Measurements from ENCODE around the gene B3GNT9. TPM values are rescaled to one million over a fixed set of nuclear protein-coding genes. Genes with fewer than 3 reads are reported as not detected.

Gene B3GNT9
- total RNA-seq, 1 donor from 2014 or later = 40.7 TPM

DNA sequence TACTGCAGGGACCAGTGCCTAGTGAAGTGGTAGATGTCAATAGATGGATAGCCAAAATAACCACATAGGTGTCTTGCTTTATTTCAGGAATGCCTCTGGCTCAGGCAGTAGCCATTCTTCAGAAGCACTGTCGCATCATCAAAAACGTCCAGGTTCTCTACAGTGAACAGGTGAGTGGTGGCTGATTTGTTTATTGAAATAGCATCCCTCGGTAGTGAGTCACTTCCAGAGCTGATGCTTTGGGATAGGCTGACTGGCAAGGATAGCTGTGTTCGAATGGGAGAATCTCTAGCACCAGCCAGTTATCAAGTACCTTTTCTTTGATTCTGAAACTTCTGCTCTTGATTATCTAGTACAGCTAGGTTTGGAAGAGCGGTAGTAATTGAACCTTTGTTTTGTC lies 30.8 kb downstream of the B3GNT9 start:
- H3K4me1 ChIP-seq = no peaks in the 10 kb centered on the region
- intact Hi-C loops (cut with DNase I) = no loop called here
- no peaks in the 10 kb centered on the region for H3K27me3 ChIP-seq
- H3K27ac ChIP-seq = no peak overlapping the region
- TF ChIP-seq, protein P1, sequence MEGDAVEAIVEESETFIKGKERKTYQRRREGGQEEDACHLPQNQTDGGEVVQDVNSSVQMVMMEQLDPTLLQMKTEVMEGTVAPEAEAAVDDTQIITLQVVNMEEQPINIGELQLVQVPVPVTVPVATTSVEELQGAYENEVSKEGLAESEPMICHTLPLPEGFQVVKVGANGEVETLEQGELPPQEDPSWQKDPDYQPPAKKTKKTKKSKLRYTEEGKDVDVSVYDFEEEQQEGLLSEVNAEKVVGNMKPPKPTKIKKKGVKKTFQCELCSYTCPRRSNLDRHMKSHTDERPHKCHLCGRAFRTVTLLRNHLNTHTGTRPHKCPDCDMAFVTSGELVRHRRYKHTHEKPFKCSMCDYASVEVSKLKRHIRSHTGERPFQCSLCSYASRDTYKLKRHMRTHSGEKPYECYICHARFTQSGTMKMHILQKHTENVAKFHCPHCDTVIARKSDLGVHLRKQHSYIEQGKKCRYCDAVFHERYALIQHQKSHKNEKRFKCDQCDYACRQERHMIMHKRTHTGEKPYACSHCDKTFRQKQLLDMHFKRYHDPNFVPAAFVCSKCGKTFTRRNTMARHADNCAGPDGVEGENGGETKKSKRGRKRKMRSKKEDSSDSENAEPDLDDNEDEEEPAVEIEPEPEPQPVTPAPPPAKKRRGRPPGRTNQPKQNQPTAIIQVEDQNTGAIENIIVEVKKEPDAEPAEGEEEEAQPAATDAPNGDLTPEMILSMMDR (IDR thresholded peaks at IDR 0.05) = no peak
- H3K4me3 ChIP-seq = no peak overlapping the region
- H3K9me3 ChIP-seq = no peaks in the 10 kb centered on the region
- H3K36me3 ChIP-seq = peaks cover 30 to 39% of the 10 kb centered on the region in 2 donors
- no peak for DNase-seq (ENCODE audit: low spot score in 2 of 2)

DNA sequence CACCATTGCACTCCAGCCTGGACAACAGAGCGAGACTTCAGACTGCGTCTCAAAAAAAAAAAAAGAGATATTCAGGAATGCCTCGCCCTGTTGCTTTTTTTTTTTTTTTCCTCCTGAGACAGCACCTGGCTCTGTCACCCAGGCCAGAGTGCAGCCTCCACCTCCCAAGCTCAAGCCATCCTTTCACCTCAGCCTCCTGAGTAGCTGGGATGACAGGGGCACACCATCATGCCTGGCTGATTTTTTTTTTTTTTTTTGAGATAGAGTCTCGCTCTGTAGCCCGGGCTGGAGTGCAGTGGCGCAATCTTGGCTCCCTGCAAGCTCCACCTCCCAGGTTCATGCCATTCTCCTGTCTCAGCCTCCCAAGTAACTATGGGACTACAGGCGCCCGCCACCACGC lies 33.1 kb downstream of the B3GNT9 start:
- Histone ChIP-seq H3K27me3 (no peaks in the 10 kb centered on the region), H3K36me3 (peaks cover 13 to 24% of the 10 kb centered on the region in 2 donors), H3K9me3 (no peaks in the 10 kb centered on the region), H3K27ac (no peak overlapping the region), H3K4me1 (no peaks in the 10 kb centered on the region), H3K4me3 (no peak overlapping the region)
- DNase-seq (ENCODE audit: low spot score in 2 of 2) = no peak
- TF ChIP-seq, protein P1 (IDR thresholded peaks at IDR 0.05) = no peak
- intact Hi-C loops (cut with DNase I) = no loop called here

DNA sequence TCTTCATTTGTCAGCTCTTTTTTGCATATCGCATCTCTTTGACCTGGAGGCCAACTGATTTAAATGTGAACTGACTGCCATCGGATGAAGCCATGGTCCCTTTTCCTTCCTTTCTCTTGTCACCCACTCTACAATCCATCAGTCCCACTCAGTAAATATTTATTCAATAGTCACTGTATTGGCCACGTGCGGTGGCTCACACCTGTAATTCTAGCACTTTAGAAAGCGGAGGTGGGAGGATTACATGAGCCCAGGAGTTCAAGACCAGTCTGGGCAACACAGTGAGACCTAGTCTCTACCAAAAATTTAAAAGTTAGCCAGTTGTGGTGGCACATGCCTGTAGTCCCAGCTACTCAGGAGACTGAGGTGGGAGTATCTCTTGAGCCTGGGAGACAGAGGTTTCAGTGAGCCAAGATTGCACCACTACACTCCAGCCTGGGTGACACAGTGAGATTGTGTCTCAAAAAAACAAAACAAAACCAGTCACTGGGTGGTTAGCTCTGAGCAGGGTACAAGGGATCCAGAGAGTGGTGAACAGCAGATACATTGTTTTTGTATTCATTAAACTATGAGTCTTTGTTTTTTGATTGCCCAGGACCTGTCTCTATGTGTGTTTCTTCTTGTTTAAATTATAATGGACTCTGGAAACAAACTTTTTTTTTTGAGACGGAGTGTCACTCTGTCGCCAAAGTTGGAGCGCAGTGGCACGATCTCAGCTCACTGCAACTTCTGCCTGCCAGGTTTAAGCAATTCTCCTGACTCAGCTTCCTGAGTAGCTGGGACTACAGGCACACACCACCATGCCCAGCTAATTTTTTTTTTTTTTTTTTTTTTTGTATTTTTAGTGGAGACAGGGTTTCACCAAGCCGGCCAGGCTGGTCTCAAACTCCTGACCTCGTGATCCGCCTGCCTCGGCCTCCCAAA lies 34.1 kb downstream of the B3GNT9 start:
- DNase-seq (ENCODE audit: low spot score in 2 of 2) = no peak
- H3K36me3 ChIP-seq = peaks cover 3 to 13% of the 10 kb centered on the region in 2 donors
- no peaks in the 10 kb centered on the region for H3K4me1 ChIP-seq
- no peaks in the 10 kb centered on the region for H3K9me3 ChIP-seq
- H3K27ac ChIP-seq = no peak overlapping the region
- TF ChIP-seq, protein P1 (IDR thresholded peaks at IDR 0.05) = no peak
- intact Hi-C loops (cut with DNase I) = no loop called here
- H3K4me3 ChIP-seq = no peak overlapping the region
- H3K27me3 ChIP-seq = no peaks in the 10 kb centered on the region

DNA sequence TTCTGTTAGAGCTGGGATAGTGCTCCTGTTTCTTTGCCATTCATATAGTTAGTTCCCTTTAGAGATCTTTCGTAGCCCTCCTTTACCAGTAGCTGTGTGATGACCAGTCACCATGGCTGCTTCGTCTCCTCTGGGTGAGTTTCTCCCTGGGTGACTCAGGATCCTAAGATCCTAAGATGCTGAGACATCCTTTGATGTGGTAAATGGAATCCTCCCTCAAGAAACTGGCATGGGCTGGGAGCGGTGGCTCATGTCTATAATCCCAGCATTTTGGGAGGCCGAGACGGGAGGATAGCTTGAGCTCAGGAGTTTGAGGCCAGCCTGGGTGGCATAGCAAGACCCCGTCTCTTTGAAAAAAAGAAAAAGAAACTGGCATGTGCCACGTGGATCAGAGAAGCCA lies 35.2 kb downstream of the B3GNT9 start:
- intact Hi-C loops (cut with DNase I) = no loop called here
- H3K9me3 ChIP-seq = no peaks in the 10 kb centered on the region
- no peak overlapping the region for H3K27ac ChIP-seq
- peaks cover 2 to 8% of the 10 kb centered on the region in 2 donors for H3K4me1 ChIP-seq
- no peak for DNase-seq (ENCODE audit: low spot score in 2 of 2)
- TF ChIP-seq, protein P1 (IDR thresholded peaks at IDR 0.05) = no peak
- H3K27me3 ChIP-seq = no peaks in the 10 kb centered on the region
- H3K36me3 ChIP-seq = peaks cover 0 to 7% of the 10 kb centered on the region in 2 donors
- H3K4me3 ChIP-seq = no peak overlapping the region

DNA sequence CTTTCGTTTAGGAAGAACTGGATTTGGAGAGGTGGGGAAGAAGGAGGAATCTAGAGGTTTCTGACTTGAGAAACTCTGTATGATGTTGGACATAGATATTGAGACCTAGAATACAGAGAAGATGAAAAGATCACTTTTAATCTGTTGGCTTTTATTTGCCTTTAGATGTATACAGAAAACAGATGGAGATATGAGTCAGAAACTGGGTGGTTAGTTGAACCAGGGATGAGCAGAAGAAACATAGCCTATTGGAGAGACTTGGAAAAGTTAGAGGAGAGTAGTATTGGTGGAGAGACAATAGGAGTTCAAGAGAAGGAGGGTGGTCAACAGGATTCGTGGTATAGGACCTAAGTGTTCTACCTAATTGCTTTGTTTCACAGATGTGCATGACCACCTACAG lies 36.0 kb downstream of the B3GNT9 start:
- Histone ChIP-seq H3K4me3 (no peak overlapping the region), H3K4me1 (peaks cover 6 to 13% of the 10 kb centered on the region in 2 donors), H3K36me3 (no peaks in the 10 kb centered on the region), H3K27me3 (no peaks in the 10 kb centered on the region), H3K27ac (no peak overlapping the region), H3K9me3 (no peaks in the 10 kb centered on the region)
- intact Hi-C loops (cut with DNase I) = no loop called here
- TF ChIP-seq, protein P1 (IDR thresholded peaks at IDR 0.05) = no peak
- no peak for DNase-seq (ENCODE audit: low spot score in 2 of 2)

All from ascending aorta (tissue), 2 donors.